HG03060 (cell line): Measurements from ENCODE around the gene ELOVL6.
"Not testable (repeated sequence)": the region's sequence is repeated elsewhere in the genome, so short reads cannot be mapped to it uniquely, and the experiment has no call there.

Experiments
- ATAC-seq: cut with Tn5 transposase; IDR thresholded peaks from one replicate; pipeline ENCODE4 v1.9.1; 2021; ENCODE audit warnings: low read depth, moderate number of reproducible peaks; ENCODE audit not compliant: unreplicated experiment

Gene ELOVL6, protein sequence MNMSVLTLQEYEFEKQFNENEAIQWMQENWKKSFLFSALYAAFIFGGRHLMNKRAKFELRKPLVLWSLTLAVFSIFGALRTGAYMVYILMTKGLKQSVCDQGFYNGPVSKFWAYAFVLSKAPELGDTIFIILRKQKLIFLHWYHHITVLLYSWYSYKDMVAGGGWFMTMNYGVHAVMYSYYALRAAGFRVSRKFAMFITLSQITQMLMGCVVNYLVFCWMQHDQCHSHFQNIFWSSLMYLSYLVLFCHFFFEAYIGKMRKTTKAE

DNA sequence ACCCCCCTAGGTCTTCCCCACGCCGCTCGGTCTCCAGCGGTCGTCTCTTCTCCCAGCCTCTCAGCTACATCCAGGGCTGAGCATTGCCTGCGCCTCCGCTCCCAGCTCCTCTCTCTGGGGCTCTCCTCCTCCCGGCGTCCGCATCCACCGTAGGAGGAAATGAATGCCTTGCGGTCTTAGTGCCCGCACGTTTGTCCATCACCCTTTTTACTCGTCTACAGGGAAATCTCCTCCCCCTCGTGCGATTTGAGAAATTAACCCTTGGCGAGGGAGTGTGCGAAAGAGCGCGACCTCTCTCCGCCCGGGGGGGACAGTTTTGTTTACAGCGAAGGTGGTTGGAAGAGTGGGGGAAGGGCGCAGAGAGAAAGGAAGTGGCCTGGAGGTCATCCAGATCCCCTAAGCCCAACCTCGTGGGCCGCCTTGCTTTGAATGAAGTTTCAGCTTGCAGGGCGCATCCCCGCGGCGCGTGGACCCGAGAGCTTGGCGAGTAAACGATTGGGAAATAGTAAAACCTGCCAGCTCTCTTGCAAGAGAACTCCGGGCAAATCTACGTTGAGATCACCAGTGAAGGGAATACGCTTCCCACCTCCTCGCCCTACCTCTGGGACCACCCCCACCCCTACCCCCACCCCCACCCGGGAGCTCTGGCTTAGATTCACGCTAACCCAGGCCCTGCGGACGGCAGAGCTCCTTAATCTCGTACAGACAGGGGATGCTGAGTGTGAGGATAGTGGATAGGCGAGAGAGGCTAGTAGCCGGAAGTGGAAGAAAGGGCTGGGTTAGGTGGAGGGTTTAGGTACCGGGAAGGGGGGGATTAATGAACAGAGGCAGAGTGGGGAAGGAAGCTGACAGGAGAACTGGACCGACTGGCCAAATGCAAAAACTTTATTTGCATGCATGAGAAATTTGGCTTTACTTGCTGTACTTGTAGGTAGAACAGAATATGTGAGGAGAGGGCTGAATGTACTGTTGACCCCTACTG, at the start of gene ELOVL6:
Gene ELOVL6 (minus strand): TSS at position 181 of the 982 bp plus-strand sequence. CDS start 280 bp downstream, outside the sequence.
- no peak for ATAC-seq

DNA sequence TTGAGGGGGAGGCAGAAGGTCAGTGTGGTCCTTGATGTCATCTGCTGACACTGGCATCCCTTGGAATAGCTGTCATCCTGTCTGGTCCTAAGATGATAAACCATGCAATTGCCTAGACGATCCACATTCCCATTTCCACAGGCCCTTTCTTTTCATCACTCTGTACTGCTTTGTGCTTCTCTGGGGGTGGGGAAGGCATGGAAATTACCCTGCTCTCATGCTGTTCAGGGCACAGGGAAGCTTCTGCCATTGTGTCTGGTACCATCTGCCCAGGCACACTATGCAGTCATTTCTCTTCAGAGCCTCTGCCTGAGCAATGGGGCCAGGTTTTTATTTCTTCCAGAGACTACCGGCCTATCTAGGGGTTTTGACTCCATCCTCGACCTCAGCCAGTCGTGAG, 49.7 kb upstream of the ELOVL6 start:
- no peak for ATAC-seq

DNA sequence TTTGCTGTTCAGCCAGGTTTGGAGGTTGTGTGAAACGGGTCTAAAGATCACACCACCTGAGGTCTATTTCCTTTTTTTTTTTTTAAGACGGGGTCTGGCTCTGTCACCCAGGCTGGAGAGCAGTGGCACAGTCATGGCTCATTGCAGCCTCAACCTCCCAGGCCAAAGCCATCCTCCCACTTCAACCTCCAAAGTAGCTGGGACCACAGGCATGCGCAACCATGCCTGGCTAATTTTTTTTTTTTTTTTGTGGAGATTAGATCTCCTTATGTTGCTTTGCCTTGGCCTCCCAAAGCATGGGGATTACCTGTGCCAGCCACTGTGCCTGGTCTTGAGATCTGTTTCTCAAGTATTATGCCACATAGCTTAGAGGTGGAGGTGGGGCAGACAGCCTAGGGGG, 49.2 kb upstream of the ELOVL6 start:
- no peak for ATAC-seq

- no peak for ATAC-seq
Measured at GRCh38 chr4:110245577-110245976, 47.2 kb upstream of the ELOVL6 start.

- ATAC-seq = no peak
Measured at GRCh38 chr4:110236324-110236723, 37.9 kb upstream of the ELOVL6 start.

GRCh38 chr4:110233581-110233980, 35.2 kb upstream of the ELOVL6 start:
- ATAC-seq = not testable (repeated sequence)

- no peak for ATAC-seq
Measured at GRCh38 chr4:110231869-110232268, 33.5 kb upstream of the ELOVL6 start.

DNA sequence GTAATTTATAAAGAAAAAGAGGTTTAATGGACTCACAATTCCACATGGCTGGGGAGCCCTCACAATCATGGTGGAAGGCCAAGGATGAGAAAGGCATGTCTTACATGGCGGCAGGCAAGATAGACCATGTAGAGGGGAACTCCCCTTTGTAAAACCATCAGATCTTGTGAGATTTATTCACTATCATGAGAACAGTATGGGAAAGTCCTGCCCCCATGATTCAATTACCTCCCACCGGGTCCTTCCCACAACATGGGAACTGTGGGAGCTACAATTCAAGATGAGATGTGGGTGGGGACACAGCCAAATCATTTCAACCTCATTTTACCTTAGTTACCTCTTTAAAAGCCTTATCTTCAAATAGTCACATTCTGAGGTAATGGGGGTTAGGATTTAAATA, 30.9 kb upstream of the ELOVL6 start:
- ATAC-seq = no peak

DNA sequence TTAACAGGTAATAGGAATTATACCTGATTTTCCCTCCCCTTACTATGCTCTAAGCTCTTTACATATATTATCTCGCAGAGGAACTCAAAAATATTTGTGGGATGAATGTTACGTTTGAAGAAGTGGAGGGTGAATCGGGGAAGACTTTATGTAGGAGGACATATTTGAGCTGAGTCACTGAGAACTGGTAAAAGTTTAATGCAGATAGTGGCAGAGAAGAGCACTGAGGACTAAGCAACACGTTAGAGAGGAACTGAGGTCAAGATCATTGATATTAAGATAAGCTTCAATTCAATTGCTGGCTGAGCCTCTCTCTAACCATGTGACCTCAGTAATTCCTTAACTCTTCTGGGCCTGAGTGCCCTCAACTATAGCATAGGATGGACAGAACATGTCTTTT, 26.4 kb upstream of the ELOVL6 start:
- ATAC-seq = no peak

- ATAC-seq = peak; percentile 47
Measured at GRCh38 chr4:110224142-110224541, 25.7 kb upstream of the ELOVL6 start.

DNA sequence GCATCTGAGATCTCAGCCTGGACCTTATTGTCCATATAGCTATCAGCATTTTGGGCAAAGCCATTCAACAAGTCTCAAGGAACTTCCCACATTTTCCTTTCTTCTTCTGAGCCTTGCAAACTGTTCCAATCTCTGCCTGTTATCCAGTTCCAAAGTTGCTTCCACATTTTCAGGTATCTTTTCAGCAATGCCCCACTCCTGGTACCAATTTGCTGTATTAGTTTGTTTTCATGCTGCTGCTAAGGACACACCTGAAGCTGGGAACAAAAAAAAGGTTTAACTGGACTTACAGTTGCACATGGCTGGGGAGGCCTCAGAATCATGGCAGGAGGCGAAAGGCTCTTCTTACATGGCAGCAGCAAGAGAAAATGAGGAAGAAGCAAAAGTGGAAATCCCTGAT, 20.5 kb upstream of the ELOVL6 start:
- ATAC-seq = not testable (repeated sequence)

- not testable (repeated sequence) for ATAC-seq
Measured at GRCh38 chr4:110217181-110217580, 18.8 kb upstream of the ELOVL6 start.

DNA sequence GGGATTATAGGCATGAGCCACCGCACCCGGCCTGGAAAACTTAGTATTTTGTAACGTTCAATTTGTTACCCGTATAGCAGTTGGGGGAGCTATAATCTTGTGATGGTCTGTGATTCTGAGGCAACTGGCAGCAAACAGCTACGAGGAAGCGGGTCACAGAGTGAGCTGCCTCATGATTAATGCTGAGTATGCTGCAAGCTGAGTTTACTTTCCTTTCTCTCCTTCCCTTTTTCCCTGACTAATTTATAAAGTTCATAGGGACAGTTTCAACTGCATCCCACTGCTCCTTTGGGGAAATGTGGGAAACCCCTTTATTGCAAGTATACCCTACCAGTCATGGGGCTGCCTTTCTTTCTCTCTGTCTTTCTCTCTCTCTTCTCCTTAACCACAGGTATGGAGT, 17.7 kb upstream of the ELOVL6 start:
- no peak for ATAC-seq

- ATAC-seq = no peak
Measured at GRCh38 chr4:110211770-110212061, 13.3 kb upstream of the ELOVL6 start.

GRCh38 chr4:110211007-110211769, 12.8 kb upstream of the ELOVL6 start:
- peak; percentile 83 for ATAC-seq

DNA sequence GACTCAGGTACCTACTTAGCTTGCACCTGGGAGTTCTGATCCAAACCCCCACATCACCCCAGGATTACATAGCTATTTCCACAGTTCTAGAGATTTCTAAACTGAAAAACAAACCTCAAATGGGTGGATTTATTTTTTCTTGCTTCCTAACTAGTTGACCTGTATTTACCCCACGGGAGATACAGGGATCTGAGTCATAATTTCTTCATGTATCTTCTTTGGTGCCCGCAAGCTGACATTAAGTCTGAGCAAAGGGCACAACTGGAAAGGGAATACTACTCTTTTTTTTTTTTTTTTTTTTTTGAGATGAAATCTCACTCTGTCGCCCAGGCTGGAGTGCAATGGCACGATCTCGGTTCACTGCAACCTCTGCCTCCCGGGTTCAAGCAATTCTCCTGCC, 10.0 kb upstream of the ELOVL6 start:
- no peak for ATAC-seq

GRCh38 chr4:110207233-110207632, 8.8 kb upstream of the ELOVL6 start:
- no peak for ATAC-seq

GRCh38 chr4:110202024-110202423, 3.6 kb upstream of the ELOVL6 start:
- no peak for ATAC-seq

GRCh38 chr4:110201502-110201901, 3.1 kb upstream of the ELOVL6 start:
- no peak for ATAC-seq

GRCh38 chr4:110200689-110201088, 2.3 kb upstream of the ELOVL6 start:
- ATAC-seq = no peak

DNA sequence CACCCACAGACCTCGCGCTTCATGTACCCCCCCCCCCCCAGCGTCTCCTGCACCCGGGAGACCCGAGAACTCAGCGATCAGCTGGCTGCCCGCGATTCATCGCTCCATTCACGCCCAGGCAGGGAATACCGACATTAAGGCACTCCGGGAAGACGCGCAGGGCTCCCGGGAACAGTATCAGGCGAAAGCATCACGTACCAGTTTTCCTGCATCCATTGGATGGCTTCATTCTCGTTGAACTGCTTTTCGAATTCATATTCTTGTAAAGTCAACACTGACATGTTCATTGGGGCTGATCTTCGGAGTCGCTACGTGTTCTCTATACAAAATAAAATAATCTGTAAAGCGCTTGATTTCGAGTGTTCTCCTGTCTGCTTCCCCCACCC, 373 bp downstream of the ELOVL6 start:
- ATAC-seq = no peak
